GM18861 (cell line): ENCODE measurements around the gene LRRC31.
A peak's percentile ranks its signal among the peaks of the same experiment; 100 is the strongest.

Experiments
- ATAC-seq: cut with Tn5 transposase; IDR thresholded peaks from one replicate; pipeline ENCODE4 v1.9.1; 2021; ENCODE audit not compliant: unreplicated experiment

The LRRC31 gene

DNA sequence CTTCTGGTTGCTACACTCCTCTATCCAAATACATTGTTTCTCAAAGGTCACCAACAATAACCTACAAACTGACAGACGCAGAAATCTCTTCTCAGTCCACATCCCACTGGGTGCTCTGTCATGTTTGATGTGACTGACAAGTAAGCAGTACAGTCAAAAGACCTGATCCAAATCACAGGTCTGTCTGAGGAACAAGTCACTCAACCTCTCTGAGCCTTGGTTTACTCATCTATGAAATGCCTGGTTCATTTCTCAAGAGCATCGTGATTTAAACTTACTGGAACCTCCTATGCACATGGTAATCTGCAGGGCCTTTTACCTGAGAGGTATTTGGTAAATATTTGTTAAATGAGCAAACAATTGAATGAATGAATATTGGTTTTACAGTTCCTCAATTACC is 5.5 kb downstream of the LRRC31 start:
- ATAC-seq, result no peak

DNA sequence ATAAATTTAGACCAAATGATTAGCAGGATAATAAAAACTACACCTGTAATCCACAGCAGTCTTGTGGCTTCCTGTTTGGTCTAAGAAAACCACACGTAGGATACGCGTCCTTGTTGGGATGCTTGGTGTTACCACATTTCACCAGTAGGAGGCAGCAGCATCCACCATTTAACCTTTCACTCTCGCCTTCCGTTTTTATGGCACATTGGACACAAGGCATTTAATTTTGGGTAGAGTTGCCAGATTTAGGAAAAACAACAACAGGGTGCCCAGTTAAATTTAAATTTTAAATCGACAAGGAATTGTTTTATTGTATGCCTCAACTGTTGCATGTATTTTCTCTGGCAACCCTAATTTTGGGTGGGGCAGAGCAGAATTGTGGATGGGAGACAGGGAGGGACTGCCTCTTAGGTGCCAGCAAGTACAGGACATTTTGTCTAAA is 6.3 kb downstream of the LRRC31 start:
- ATAC-seq, result no peak

DNA sequence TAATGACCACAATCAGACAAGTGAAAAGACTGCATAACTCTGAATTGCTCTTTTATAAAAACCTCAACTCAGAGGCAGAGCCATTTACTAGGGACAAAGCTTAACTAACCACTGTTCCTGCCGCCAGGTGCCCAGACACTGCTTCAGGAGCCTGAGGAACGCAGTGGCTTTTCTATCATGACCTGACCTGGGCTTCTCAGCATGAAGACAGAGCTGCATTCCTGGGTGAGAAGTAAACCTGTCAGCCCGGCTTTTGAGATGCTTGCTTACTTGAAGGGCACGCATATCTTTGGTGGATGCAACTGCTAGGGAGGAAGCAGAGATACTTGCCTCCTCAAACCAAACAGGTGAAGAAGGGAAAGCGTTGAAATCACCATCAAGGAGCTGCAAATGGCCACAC is 7.9 kb downstream of the LRRC31 start:
- ATAC-seq, result no peak

DNA sequence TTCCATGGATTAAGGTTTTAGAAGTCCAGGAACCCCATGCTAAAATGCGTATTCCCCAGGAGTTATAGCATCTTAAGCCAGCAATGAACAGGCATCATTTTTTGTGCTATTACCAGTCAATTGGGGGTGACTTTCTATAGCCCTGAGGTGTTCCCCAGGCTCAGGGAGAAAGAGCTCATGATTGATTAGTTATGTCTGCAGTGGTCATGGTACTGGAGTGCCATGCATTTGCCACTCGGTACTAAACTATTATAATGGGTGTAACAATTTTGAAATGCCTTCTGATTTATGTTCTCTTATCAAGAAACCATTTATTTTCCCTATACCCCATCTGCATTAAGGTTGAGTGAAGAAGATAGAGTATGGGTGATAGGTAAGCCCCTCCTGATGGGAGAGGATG is 11.9 kb downstream of the LRRC31 start:
- no peak for ATAC-seq

DNA sequence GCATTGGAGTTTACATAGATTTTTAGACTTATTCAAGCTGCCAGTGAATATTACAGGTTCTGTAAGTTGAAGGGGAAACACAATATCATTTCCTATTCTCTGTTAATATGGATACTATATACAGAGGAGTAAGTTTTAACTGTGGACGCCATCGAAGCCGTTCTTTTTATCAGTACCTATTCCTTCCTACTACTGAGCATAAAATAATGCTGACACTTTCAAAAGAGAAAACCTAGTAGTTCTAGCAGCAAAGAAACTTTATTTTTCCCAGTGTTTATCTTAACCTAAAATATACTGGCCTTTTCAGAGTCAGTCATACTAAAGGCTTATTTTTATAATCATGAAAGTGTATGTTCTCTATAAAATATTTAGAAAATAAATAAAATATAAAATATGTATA is 14.2 kb downstream of the LRRC31 start:
- ATAC-seq, result no peak

DNA sequence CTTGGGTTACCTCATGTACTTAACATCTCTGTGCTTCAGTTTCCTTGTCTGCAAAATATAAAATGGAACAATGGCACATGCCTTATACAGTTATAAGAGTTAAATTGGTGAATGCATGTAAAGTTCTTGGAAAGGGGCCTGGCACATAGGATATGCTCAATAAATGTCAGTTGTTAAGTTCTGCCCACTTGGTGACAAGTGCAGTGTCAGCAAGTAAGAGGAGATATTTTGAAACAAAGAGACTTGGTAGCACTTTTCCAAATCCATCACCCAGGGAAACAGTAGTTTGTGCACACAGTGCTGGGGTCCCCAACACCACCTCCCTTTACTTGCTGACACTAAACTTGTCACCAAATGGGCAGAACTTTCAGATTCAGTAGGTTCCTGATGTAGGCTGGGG is 19.1 kb downstream of the LRRC31 start:
- no peak for ATAC-seq

DNA sequence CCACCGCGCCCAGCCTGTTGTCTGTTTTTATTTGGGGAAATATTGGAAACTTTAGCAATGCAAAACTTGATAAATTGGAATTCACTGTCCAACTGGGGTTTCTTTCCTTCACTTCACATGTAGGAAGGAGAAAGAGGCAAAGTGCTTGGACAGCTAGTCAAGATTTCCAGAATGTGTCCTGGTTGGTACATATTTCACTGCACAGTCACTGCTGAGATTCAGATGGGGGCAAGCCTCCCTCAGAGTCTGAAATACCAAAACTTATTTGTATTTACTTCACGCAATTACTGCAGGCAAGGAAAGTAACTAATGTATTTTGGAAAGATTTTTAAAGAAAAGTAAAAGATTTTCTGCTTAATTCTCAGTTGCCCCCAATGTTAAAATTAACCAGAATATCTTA is 21.0 kb downstream of the LRRC31 start:
- ATAC-seq, result no peak

DNA sequence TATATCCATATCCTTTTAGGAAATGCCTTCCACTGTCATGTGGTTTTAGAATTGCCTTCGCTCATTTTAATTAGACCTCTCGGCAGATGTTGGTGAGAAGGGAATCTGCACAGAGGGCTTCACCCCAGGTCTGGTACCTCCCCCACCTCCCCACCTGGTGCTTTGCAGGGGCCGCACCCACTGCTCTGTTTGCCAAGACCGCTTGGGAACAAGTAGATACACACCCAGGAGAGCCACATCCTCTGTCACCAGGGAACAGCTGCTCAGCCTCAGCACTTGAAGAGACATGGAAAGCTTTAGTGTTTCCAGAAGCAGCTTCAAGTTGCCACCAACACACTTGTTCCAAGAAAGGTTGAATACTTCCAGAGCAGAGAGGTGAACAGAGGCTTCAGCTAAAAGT is 21.8 kb downstream of the LRRC31 start:
- no peak for ATAC-seq

DNA sequence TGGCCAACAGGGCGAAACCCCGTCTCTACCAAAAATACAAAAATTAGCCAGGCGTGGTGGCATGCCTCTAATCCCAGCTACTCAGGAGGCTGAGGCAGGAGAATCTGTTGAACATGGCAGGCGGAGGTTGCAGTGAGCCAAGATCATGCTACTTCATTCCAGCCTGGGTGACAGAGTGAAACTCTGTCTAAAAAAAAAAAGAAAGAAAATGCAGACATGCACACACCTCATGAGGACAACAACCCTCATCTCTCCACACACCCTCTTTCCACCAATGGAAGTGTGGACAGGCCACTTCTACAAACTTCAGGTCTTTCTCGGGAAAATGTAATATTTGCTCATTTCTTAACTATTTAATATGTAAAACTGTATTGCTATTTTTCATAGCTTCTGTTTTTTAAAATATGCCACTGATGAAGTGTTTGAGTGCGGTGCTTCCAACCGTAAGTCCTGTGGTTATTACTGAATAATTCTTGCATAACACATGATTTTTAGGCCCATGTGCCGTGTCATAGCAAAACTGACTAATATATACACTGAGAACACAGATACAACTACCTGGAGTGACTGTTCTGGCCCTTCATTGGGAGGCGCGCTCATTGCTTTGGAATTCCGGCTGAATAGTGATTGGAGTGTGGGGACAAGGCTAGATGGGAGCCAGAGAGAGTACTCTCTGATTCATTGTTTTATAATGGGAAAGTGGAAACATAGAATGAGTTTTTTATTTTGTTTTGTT is 23.1 kb downstream of the LRRC31 start:
- peak; percentile 99 for ATAC-seq

DNA sequence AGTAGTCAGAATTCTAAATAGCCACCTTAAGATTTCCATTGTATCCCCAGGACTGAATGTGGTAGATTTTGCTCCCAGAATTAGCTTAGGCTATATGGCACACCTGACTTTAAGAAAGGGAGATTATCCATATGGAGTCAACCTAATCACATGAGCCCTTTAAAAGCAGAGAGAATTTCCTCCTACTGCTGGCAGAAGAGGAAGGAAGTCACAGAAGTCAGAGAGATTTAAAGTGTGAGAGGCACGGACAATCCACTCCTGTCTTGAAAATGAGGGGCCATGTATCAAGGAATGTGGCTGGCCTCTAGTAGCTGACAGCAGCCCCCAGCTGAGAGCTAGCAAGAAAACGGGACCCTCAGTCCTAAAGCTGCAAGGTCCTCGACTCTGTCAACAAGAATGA is 26.8 kb downstream of the LRRC31 start:
- no peak for ATAC-seq

DNA sequence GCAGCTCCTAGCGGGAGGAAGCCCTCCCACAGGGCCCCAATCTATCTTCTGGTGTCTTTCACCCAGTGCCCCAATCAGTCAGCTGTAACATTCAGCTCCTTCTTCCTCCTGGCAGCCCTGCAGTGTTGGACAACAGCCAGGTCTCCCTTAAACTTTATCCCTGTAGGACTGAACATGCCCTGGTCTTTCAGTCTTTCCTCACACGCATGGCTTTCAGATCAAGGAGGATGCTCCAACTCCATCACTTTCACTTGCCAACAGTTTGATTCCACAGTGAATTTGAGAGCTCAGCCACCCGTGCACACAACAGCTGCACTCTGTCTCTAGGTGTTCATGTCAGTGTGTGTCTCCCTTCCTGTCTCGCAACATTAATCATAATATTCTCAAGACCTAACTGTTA is 28.6 kb downstream of the LRRC31 start:
- peak; percentile 57 for ATAC-seq

DNA sequence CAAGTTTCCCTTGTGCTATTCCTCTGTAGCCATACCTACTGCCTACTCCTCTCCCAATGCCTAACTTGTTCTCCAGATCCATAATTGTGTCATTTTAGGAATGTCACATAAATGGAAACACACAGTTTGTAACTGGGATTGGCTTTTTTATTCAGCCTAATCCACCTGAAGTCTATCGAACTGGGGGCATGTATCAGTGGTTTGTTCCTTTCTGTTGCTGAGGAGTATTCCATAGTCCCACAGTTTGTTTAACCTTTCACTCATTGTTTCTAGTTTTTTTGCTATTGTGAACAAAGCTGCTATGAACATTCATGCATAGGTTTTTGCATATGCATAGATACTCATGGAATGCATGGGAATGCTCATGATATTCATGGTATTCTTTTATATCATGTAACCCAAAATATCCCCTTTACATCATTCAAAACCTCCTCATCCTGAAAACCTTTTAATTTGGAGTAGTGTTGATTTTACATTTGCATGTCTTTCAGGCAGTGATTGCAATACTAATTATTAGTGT is 31.2 kb downstream of the LRRC31 start:
- no peak for ATAC-seq

DNA sequence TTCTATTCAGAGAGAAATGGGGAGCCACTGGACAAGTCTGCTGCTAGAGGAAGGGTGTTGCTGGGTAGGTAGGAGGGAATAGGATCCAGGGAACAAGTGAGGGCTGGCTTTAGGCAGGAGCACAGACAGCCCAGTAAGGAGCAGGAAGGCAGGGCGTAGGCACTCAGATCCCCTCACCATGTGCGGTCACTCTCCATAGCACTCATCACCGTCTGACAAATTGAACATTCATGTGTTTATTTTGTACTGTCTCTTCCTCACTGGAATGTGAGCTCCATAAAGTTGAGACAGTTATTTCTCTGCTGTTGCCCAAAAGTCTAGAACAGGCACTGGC is 32.8 kb downstream of the LRRC31 start:
- ATAC-seq, result no peak

DNA sequence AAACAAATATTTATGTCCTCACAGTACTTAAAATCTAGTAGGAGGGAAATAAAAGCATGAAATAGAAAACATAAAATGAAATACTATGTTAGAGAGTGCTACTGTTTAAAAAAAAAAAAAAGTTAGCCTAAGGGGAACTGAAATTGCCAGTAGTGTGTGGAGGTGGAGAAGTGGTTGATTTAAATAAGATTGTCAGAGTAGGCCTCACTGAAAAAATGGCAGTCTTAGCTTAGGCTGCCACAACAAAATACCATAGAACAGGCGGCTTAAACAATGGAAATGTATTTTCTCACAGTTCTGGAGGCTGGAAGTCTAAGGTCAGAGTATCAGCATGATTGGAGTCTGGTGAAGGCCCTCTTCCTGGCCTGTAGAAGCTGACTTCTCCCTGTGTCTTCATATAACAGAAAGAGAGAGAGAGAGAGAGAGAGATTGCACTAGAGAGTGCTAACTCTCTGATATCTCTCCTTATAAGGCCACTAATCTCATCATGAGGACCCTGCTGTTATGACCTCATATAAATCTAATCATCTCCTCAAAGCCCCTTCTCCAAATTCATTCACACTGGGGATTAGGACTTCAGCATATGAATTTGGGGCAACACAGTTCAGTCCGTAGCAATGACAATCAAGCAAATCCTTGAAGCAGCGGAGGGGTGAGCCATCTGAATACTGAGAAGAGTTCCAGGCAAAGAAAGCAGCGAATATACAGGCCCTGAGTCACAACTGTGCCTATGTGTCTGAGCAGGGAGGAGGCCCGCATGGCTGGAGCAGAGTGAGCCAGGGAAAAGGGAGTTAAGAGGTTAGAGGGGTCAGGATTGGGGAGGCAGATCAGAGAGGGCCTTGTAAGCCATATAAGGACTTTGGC is 33.4 kb downstream of the LRRC31 start:
- ATAC-seq, result peak; percentile 72

DNA sequence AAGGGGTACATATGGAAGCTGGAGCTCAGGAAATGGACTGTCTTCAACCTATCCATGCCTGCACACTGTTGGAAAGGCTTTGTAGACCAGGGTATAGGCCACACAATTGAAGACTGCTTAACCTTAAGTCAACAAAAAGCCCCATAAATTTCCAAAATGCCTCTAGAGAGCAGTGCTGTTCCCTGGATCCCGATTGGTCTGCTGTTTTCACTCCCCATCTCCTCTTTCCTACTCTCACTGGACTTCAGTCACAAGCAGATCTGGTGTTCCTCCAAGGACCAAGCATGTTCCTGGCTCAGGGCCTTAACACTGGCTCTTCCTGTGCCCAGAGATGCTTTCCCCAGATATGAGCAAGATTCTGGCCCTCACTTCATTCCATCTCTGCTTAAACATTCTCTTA is 34.2 kb downstream of the LRRC31 start:
- no peak for ATAC-seq

DNA sequence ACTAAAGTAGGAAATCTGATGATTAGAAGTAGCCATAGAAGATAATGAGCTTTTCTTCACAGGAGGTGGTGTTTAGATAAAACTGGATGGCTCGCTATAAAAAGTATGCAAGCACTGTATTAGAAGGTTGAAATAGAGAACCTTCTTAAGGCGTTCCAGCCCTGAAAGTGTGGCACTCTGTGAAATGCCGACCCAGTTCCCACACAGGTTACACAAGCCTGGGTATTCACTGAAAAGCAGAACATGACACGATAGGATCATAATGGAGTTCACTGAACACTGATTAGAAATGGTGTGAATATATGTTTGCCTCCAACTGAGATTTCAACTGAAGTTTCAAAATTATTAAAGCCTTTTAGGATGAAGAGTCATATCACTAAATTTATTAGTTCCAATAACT is 42.0 kb downstream of the LRRC31 start:
- no peak for ATAC-seq

DNA sequence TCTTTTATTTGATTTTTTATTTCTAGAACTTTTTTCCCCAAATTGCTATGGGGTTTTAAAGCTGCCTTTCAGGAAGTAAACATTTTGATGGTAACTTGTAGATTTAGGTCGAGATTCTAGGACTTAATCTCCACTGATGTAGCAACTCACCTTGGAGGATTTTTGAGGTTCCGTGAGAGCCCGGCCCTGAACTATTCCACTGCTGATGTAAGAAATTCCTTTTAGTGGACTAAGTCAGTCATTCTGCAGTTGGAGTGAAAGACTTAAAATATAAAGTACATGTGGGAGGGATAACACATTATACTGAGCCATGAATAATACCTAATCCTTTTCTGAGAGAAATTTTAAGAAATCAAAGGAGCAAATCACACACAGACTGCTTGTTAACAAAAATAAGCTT is 44.4 kb downstream of the LRRC31 start:
- ATAC-seq, result no peak

DNA sequence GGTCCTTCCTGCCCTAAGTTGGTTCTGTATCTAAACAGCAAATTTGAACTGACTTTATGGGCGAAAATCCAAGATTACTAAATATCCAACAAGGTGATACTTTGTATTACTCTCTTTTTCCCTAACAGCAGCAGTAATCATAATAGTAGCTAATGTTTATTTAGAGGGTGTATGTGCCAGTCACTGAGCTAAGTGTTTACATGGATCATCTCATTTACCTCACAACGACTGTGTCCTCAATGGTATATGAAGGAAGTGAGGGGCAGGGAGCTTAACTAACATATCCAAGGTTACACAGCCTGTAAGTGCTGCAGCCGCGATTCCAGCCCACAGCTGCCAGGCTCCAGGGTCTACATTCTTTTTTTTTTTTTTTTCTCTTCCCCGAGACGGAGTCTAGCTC is 46.8 kb downstream of the LRRC31 start:
- ATAC-seq, result no peak

DNA sequence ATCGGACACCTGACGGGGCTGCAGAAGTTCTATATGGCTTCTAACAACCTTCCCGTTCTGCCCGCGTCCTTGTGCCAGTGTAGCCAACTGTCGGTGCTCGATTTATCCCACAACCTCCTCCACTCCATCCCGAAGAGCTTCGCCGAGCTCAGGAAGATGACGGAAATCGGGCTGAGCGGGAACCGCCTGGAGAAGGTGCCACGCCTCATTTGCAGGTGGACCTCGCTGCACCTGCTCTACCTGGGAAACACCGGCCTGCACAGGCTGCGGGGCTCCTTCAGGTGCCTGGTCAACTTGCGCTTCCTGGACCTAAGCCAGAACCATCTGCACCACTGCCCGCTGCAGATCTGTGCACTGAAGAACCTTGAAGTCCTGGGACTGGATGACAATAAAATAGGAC is 47.2 kb downstream of the LRRC31 start:
- no peak for ATAC-seq

DNA sequence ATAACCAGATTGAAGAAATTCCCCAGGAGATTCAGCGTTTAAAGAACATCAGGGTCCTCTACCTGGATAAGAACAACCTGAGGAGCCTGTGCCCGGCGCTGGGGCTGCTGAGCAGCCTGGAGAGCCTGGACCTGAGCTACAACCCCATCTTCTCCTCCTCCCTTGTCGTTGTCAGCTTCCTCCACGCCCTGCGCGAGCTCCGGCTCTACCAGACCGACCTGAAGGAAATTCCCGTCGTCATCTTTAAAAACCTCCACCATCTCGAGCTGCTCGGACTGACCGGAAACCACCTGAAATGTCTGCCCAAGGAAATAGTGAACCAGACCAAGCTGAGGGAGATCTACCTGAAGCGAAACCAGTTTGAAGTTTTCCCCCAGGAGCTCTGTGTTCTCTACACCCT is 47.6 kb downstream of the LRRC31 start:
- no peak for ATAC-seq

DNA sequence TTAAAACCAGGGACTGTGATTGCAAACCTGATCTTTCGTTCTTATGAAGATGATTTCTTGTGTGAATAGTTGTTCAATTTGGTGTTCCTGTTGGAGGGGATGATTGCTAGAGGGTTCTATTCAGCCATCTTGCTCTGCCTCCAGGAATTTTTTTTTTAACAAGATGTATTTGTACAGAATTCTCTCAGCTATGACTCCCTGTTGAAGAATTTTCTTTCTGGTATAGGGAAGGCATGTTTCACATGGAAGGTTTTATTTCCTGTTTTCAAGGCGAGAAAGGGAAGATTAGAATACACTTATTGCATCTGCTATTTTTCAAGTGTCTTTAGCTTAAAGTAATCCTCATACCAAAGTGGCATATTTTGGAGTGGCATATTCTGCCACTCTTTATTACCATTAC is 51.4 kb downstream of the LRRC31 start:
- ATAC-seq, result no peak

DNA sequence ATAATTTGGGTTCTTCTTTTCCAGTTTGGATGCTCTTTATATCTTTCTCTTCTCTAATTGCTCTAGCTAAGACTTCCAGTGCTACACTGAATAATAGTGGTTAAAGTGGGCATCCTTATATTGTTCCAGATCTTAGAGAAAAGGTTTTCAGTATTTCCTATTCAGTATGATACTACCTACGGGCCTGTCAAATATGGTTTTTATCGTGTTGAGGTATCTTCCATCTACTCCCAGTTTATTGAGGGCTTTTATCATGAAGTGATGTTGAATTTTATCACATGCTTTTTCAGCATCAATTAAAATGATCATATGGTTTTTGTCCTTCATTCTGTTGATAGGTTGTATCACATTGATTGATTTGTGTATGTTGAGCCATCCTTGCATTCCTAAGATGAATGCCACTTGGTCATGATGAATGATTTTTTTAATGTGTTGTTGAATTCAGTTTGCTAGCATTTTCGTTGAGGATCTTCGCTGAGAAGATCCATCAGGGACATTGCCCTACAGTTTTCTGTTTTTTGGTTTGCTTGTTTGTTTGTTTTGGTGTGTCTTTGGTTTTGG is 54.1 kb downstream of the LRRC31 start:
- no peak for ATAC-seq
